ENCODE results near the gene ABCG4.

- TF ChIP-seq TAF1 (IDR thresholded peaks at IDR 0.05; ENCODE audit: low read depth, low read length) (no peak), POLR2AphosphoS5 (IDR thresholded peaks at IDR 0.05; ENCODE audit: low read depth, low read length) (no peak), RBBP5 (IDR thresholded peaks at IDR 0.05; ENCODE audit: borderline replicate concordance, low read depth, low read length) (no peak), YY1 (IDR thresholded peaks at IDR 0.05; ENCODE audit: low read depth, low read length) (no peak), POLR2A (IDR thresholded peaks at IDR 0.05; ENCODE audit: control extremely low read depth in 1 of 2, low read depth in 2 of 2, low read length in 2 of 2) (no peak), KDM1A (IDR thresholded peaks at IDR 0.05; ENCODE audit: borderline replicate concordance, low read length) (no peak), JUND (IDR thresholded peaks at IDR 0.05; ENCODE audit: low read length) (no peak), TBP (IDR thresholded peaks at IDR 0.05; ENCODE audit: low read depth, low read length) (no peak), MAX (IDR thresholded peaks at IDR 0.05) (no peak), BRCA1 (IDR thresholded peaks at IDR 0.05; ENCODE audit: low read depth, low read length) (no peak), CBX8 (IDR thresholded peaks at IDR 0.05; ENCODE audit: borderline replicate concordance, low read depth, low read length) (no peak), USF2 (IDR thresholded peaks at IDR 0.05; ENCODE audit: low read length) (no peak), SP1 (IDR thresholded peaks at IDR 0.05; ENCODE audit: low read depth, low read length) (no peak)
- TF ChIP-seq, protein P1, sequence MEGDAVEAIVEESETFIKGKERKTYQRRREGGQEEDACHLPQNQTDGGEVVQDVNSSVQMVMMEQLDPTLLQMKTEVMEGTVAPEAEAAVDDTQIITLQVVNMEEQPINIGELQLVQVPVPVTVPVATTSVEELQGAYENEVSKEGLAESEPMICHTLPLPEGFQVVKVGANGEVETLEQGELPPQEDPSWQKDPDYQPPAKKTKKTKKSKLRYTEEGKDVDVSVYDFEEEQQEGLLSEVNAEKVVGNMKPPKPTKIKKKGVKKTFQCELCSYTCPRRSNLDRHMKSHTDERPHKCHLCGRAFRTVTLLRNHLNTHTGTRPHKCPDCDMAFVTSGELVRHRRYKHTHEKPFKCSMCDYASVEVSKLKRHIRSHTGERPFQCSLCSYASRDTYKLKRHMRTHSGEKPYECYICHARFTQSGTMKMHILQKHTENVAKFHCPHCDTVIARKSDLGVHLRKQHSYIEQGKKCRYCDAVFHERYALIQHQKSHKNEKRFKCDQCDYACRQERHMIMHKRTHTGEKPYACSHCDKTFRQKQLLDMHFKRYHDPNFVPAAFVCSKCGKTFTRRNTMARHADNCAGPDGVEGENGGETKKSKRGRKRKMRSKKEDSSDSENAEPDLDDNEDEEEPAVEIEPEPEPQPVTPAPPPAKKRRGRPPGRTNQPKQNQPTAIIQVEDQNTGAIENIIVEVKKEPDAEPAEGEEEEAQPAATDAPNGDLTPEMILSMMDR (IDR thresholded peaks at IDR 0.05; ENCODE audit: control extremely low read depth in 1 of 3, insufficient read depth in 1 of 3, low read depth in 1 of 3, low read length in 3 of 3) = no peak
Observed at GRCh38 chr11:119207415-119207960, 58.6 kb downstream of the ABCG4 start.

Data from H1 (cell line).